Stimulated activated effector memory CD8-positive, alpha-beta T cell treated with anti-CD3 and anti-CD28 coated beads, Interleukin-12 subunit alpha, Interleukin-12 subunit beta, amount 100 ng/mL, for 72 hours (primary cell): Measurements from ENCODE around the gene NYAP2.

Experiments used
- ATAC-seq: fragments of 150-1000 bp; cut with Tn5 transposase; 2 replicates; pipeline ENCODE4 v1.10.0; 2021
- DNase-seq, 2 donors: peaks; one replicate each; pipeline ENCODE4 v3.0.0; 2021 to 2022; ENCODE audit warnings: low spot score in 2 of 2
- H3K27ac Mint-ChIP-seq: one replicate; pipeline ENCODE4 v1.8.0; 2022; ENCODE audit warnings: mild to moderate bottlenecking, mixed read lengths
- H3K36me3 Mint-ChIP-seq: one replicate; pipeline ENCODE4 v1.8.0; 2022; ENCODE audit warnings: mild to moderate bottlenecking, mixed read lengths
- H3K4me1 Mint-ChIP-seq: one replicate; pipeline ENCODE4 v1.8.0; 2022; ENCODE audit warnings: mixed read lengths
- H3K4me3 Mint-ChIP-seq: one replicate; pipeline ENCODE4 v1.8.0; 2022; ENCODE audit warnings: mild to moderate bottlenecking, mixed read lengths
- H3K9me3 Mint-ChIP-seq: one replicate; pipeline ENCODE4 v1.8.0; 2022; ENCODE audit warnings: mixed read lengths

The NYAP2 gene

DNA sequence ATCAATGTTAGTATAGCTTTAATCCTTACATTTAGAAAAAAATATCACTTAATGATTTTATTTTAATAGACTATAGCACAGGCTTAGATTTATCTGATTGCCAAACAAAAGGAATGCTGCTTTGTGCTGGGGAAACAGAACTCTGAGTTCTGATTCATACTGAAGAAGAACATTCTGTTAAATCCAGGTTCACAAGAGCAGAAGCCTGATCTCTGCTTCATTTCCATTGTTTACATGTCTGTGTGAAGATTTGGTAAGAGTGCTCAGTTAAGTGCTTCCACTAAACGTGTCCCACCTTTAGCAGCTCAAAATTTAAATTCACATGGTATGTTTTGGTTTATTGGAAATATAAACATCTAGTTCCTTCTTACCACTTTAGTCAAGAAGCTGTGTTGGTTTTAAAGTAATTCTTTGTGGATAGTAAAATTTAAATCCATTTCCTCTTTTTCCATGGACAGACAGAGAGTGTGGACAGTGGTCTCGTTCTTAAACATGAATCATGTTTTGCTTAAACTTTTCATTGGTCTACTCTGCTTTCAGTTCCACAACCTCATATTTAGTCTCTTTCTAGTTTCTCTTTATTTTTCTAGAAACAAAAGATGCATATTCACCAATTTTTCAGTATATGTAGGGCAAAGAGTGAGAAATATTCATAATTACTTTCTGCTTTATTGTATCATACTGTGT, 59.1 kb downstream of the NYAP2 start:
- H3K4me1 Mint-ChIP-seq: no peaks in the 10 kb centered on the region
- DNase-seq (no peak), ATAC-seq (no peak)
- no peaks in the 10 kb centered on the region for H3K36me3 Mint-ChIP-seq
- no peak overlapping the region for H3K4me3 Mint-ChIP-seq
- H3K27ac Mint-ChIP-seq: no peak overlapping the region
- no peaks in the 10 kb centered on the region for H3K9me3 Mint-ChIP-seq

DNA sequence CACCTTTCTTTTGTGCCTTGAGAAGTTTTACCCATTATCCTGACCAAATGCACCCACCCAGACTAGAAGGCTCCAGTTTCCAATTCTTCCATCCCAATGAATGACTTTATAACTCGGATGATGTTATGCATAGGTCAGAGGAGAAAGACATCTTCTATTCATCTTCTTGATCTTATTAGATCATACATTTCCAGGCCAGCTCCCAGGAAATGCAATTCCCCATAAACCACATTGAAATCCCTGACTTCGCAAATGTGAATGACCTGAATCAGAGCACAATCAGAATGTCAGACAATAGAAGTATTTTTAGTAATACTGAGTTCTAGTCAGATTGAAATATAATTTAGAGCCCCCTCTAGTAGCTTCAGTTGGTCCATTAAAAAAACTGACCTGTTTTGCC, 62.9 kb downstream of the NYAP2 start:
- H3K4me1 Mint-ChIP-seq: peaks cover 16% of the 10 kb centered on the region
- no peak for ATAC-seq
- no peaks in the 10 kb centered on the region for H3K9me3 Mint-ChIP-seq
- no peak for DNase-seq
- no peak overlapping the region for H3K4me3 Mint-ChIP-seq
- no peak overlapping the region for H3K27ac Mint-ChIP-seq
- no peaks in the 10 kb centered on the region for H3K36me3 Mint-ChIP-seq

DNA sequence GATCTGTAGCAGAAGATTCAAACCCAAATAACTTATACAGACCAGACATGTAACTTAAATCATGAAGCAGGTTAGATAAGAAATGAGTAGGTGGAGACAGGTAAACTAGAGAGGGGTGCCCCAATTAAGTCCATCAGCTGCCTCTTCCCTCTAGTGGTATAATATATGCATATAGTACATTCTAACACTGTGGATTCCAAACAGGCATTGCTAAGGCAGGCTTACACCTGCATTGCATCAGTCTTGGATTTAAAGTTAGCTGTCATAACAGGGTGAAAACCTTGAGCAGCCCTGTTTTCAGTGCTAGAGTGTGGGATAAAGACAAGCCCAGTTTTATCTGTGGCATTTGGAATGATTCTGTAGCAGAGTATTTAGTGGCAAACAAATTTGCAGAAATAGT, 63.4 kb downstream of the NYAP2 start:
- H3K36me3 Mint-ChIP-seq: no peaks in the 10 kb centered on the region
- DNase-seq (no peak), ATAC-seq (no peak)
- H3K4me3 Mint-ChIP-seq: no peak overlapping the region
- H3K9me3 Mint-ChIP-seq: no peaks in the 10 kb centered on the region
- peaks cover 16% of the 10 kb centered on the region for H3K4me1 Mint-ChIP-seq
- H3K27ac Mint-ChIP-seq: no peak overlapping the region

DNA sequence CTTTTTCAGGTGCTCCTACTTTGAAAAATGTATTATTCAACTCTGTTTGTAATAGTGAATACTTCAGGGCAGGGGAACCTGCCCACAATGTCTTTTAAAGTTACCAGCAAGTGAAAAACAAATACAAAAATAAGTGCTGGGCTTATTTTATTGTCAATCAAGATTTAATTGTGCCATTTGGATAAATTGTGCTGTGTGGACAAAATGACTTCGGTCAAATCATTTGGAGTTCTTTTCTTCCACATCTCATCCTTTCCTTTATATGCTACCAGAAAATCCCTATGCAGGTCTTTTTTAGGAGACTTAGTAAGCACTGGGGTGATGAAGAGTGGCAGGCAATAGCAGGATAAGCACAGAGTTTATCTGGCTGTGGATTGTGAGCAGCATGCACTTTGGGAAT, 63.9 kb downstream of the NYAP2 start:
- Mint-ChIP-seq H3K4me3 (no peak overlapping the region), H3K27ac (no peak overlapping the region)
- ATAC-seq: no peak

DNA sequence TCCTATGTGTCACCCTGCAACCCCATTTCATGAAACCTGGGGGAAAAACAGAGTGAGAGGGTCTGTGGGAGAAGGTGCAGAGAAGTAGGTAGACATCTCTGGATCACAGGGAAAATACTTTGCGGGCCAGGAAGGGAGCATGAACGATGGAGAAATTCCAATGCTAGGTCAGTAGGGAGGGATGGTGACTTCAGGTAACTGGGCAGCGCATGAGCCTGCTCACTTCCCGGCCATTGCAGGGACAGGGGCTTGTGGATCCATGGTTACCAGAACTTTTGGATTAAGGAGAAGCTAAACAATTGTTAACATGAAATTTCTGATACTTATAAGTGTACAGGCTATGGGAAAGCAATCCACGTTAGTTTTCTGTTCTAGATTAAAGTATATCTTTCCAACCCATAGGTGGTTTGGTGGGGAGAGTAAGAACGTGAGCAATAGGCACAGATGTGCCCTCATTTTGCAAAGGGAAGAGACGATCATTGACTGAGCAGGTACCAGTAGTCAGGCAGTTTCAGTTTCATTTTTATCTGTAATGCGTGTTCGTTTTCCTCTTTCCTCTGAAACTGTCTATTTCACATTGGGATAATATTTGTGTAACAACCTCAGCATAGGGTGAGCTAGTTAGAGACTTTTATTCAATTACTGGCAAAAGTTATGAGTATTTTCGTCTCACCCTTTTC, 65.0 kb downstream of the NYAP2 start:
- Mint-ChIP-seq H3K27ac (peak overlapping the region; percentile 44), H3K36me3 (no peaks in the 10 kb centered on the region), H3K9me3 (no peaks in the 10 kb centered on the region), H3K4me3 (peak overlapping the region; percentile 60), H3K4me1 (peaks cover 16% of the 10 kb centered on the region)
- ATAC-seq (peak; percentile 86), DNase-seq (no peak)

More for the DNA sequence above, 63.9 kb downstream of the NYAP2 start:
- no peak for DNase-seq
- Mint-ChIP-seq H3K9me3 (no peaks in the 10 kb centered on the region), H3K4me1 (peaks cover 16% of the 10 kb centered on the region), H3K36me3 (no peaks in the 10 kb centered on the region)

DNA sequence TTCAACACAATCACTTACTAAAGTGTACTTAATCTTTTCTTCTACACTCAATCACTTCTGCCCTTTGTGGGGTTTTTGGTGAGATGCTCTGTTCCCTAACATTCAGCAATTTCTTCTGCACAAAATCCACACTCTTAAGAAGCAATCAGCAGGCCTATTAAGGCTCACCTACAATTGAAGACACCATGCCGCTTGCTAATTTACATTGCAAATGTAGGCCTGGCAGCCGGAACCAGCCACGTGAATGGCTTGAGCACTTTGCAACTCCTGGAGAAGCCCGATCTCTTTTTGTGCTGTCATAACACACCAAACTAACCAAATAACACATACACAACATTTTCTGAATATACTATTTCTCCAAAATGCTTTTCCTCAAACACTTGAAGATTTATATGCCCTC, 66.3 kb downstream of the NYAP2 start:
- peaks cover 16% of the 10 kb centered on the region for H3K4me1 Mint-ChIP-seq
- ATAC-seq (no peak), DNase-seq (no peak)
- no peaks in the 10 kb centered on the region for H3K36me3 Mint-ChIP-seq
- H3K27ac Mint-ChIP-seq: no peak overlapping the region
- no peaks in the 10 kb centered on the region for H3K9me3 Mint-ChIP-seq
- H3K4me3 Mint-ChIP-seq: no peak overlapping the region

DNA sequence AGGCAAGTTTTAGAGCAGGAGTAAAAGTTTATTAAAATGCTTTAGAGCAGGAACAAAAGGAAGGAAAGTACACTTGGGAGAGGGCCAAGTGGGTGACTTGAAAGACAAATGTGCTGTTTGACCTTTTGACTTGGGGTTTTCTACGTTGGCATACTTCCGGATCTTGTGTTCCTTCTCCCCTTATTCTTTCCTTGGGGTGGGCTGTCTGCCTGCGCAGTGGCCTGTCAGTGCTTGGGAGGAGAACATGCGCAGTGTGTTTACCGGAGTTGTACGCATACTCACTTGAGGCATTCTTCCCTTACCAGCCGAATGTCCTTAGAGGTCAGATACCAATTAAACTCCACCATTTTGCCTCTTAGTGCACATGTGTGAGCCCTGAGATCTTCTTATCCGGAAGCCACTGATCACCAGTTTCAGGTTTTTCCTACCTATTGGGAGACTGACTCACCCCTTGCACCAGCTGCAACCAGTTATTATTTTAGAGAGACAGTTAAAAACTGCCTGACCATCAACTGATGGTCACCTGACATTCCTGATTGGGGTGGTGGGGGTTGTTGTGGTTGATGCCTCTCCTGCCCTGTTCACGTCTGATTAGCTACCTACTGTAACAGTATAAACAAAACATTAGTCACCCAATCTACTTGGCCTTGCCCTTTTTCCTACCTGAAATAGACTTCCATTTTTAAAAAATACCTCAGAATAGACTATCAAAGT, 67.5 kb downstream of the NYAP2 start:
- DNase-seq (no peak), ATAC-seq (no peak)
- H3K36me3 Mint-ChIP-seq: no peaks in the 10 kb centered on the region
- H3K4me1 Mint-ChIP-seq: peaks cover 16% of the 10 kb centered on the region
- H3K9me3 Mint-ChIP-seq: no peaks in the 10 kb centered on the region
- H3K4me3 Mint-ChIP-seq: no peak overlapping the region
- no peak overlapping the region for H3K27ac Mint-ChIP-seq

DNA sequence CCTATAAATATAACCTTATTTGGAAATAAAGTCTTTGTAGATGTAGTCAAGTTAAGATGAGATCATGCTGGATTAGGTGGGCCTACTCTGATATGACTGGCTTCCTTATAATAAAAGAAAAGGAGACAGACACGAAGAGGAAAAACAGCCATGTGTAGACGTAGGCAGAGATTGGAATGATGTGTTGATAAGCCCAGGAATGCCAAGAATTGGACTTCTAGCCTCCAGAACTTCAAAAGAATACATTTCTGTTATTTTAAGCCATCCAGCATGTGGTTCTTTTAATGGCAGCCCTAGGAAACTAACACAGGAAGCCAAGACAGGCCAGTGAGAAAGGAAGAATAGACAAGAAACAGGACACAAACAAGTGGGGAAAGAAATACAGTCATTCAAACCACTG, 68.6 kb downstream of the NYAP2 start:
- H3K9me3 Mint-ChIP-seq: no peaks in the 10 kb centered on the region
- H3K4me3 Mint-ChIP-seq: no peak overlapping the region
- no peak overlapping the region for H3K27ac Mint-ChIP-seq
- ATAC-seq: no peak
- no peak for DNase-seq
- H3K36me3 Mint-ChIP-seq: no peaks in the 10 kb centered on the region
- peaks cover 16% of the 10 kb centered on the region for H3K4me1 Mint-ChIP-seq

DNA sequence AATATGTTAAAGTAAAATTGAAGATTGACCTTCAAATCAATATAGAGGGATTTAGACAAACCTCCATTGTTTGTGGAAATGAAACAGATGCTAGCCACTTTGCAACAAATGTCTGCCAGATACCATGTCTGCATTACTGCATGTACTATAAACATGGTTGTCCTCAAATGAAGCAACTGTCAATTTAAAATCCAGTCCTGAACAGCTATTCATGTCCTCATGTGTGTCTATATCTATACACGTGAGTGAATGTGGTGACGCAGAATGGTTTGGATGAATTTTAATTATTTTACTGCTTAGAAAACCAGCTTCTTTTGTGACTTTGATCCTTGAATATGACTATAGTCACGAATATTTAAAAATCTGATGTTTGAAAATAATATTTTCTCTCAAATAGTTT, 71.5 kb downstream of the NYAP2 start:
- H3K4me3 Mint-ChIP-seq: no peak overlapping the region

DNA sequence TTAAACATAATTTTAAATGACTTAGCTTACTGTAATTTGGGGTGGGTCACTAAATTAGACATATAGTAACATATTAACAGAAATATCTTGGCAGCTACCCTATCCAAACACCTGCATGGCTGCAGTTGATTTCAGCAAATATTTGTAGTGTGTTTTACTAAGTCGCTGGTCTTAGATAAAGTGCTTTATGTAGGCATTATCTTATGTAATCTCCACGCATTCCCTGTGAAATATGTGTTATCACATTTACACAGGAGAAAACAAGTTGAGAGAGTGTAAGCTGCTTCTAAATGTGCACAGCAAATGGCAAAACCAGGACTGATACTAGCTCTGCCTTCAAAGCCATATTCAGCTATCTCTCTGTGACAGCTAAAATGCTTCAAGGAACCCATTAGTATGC, 72.0 kb downstream of the NYAP2 start:
- Mint-ChIP-seq H3K27ac (no peak overlapping the region), H3K4me3 (no peak overlapping the region), H3K36me3 (no peaks in the 10 kb centered on the region), H3K9me3 (no peaks in the 10 kb centered on the region), H3K4me1 (no peaks in the 10 kb centered on the region)
- no peak for DNase-seq
- ATAC-seq: no peak

More for the DNA sequence above, 71.5 kb downstream of the NYAP2 start:
- Mint-ChIP-seq H3K4me1 (no peaks in the 10 kb centered on the region), H3K36me3 (no peaks in the 10 kb centered on the region), H3K27ac (no peak overlapping the region), H3K9me3 (no peaks in the 10 kb centered on the region)
- DNase-seq (no peak), ATAC-seq (no peak)

DNA sequence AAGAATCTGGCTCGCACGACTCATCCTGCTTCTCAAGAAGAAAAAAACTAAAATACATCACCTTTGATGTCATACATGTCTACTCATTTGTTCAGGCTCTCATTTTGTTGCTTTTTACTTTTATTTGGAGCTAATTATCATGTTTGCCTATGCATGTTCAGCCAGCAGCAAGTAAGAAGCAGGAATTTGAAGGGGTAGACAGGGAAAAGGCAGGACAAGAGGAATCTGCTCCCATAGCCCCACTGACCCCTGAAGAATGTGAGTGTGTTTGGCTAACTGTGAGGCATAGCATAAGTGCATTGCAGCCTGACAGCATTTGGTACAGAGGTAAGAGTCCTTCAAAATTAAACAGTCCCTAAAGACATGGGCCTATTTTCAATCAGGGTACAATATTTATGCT, 72.7 kb downstream of the NYAP2 start:
- Mint-ChIP-seq H3K9me3 (no peaks in the 10 kb centered on the region), H3K4me1 (no peaks in the 10 kb centered on the region), H3K36me3 (no peaks in the 10 kb centered on the region), H3K4me3 (no peak overlapping the region), H3K27ac (no peak overlapping the region)
- DNase-seq: no peak
- ATAC-seq: no peak

DNA sequence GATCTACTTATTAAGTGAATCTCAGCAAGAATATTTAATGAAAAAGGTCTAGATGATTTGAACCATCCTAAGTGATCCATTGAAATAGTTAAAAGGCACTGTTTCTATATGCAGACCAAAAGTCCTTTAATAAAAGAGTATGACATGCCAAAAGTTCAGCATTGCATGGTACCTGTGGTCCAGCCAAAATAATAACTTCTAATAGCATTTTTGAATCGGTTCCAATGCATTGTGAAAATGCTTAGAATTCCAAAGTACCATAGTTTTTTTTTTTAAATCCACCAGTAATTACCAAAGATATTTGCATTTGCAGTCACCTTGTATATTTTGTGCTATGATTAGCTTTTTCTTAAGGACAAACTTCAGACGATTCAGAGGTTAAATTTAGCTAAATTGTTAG, 79.9 kb downstream of the NYAP2 start:
- Mint-ChIP-seq H3K4me1 (no peaks in the 10 kb centered on the region), H3K9me3 (no peaks in the 10 kb centered on the region), H3K4me3 (no peak overlapping the region), H3K36me3 (no peaks in the 10 kb centered on the region), H3K27ac (no peak overlapping the region)
- DNase-seq: no peak
- no peak for ATAC-seq

DNA sequence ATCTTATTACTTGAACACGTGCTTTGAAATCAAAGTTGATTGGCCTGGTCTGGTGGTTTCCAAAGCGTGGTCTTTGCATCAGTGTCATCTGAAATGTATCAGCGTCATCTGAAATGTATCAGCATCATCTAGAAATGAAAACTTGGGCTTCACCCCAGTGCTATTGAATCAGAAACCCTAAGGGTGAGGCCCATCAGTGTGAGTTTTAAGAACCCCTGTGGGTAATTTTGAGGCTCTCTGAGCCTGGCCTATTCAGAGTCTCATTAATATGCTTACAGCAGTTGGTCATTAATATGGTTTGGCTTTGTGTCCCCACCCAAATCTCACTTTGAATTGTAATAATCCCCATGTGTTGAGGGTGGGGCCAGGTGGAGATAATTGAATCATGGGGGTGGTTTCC, 85.2 kb downstream of the NYAP2 start:
- H3K4me1 Mint-ChIP-seq: no peaks in the 10 kb centered on the region
- no peak for DNase-seq
- ATAC-seq: peak; percentile 52
- no peaks in the 10 kb centered on the region for H3K9me3 Mint-ChIP-seq
- H3K27ac Mint-ChIP-seq: no peak overlapping the region
- no peaks in the 10 kb centered on the region for H3K36me3 Mint-ChIP-seq
- no peak overlapping the region for H3K4me3 Mint-ChIP-seq

DNA sequence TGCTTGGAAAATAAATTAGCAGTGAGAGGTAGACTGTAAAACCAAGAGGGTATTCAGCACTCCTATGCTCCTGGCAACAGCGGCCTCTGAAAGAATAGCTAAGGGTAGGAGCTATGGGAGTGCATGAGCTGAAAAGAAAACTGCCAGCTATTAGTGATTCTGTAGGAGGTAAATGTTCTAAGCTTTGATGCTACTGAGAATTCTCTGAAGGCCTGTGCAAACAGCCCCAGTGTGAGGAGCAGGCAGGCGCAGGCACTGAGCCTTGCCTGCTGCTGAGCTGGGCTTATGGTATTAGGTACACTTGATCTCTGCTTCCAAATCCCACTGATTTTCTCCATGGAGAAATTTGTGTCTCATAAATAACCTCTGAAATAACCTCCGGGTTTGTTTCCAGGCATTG, 86.7 kb downstream of the NYAP2 start:
- Mint-ChIP-seq H3K4me3 (no peak overlapping the region), H3K9me3 (no peaks in the 10 kb centered on the region), H3K27ac (no peak overlapping the region), H3K4me1 (no peaks in the 10 kb centered on the region), H3K36me3 (no peaks in the 10 kb centered on the region)
- DNase-seq: no peak
- ATAC-seq: no peak

DNA sequence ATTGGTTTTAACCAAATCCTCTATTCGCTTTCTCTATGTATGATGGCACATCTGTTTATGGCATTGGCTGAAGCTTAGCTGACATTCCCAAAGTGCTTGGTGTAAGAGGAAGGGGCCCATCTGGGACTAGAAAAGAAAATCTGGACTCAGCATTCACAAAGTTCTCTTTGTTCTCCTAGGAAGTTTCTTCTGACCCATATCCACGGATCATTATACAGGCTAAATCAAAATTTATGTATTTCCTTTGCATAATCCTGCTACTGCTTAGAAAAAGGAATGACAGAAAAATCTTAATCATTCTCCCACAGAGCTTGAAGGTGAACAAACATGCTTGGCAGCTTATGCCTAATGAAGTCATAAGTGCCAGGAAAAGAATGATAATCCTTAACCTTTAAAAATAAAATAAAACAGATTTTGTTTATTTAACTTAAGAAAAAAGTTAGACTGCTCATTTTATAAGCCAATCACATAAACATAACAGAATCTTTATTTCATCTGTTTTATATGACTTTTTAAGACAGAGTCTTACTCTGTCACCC, 88.4 kb downstream of the NYAP2 start:
- no peak overlapping the region for H3K27ac Mint-ChIP-seq
- ATAC-seq: no peak
- no peaks in the 10 kb centered on the region for H3K9me3 Mint-ChIP-seq
- no peaks in the 10 kb centered on the region for H3K4me1 Mint-ChIP-seq
- H3K36me3 Mint-ChIP-seq: no peaks in the 10 kb centered on the region
- no peak overlapping the region for H3K4me3 Mint-ChIP-seq
- DNase-seq: no peak

DNA sequence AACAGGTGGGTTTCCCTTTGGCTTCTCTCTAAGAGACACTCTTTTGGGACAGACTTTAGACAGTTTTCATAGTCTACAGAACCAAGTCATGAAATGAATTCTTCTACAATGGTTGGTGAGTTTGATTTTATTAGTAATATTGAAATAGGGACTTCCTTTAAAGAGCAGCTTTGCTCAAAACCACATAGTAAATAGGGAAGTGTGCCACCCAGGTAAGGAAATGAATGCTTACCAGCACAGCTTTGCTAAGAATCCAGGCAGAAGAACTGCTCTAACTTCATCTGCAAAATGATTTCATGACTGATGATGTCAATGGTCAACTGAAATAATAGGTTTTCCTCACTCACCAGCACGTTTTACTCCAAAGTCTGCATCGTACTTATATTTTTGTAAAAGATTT, 89.2 kb downstream of the NYAP2 start:
- Mint-ChIP-seq H3K4me1 (no peaks in the 10 kb centered on the region), H3K9me3 (no peaks in the 10 kb centered on the region), H3K4me3 (no peak overlapping the region), H3K27ac (no peak overlapping the region), H3K36me3 (no peaks in the 10 kb centered on the region)
- DNase-seq (no peak), ATAC-seq (no peak)
